ENCODE results near the gene RASAL1. TPM values are rescaled to one million over a fixed set of nuclear protein-coding genes. Genes with fewer than 3 reads are reported as not detected.
A peak's percentile ranks its signal among the peaks of the same experiment; 100 is the strongest.

The RASAL1 gene
- total RNA-seq, 2 donors from 2014 or later, result 1.6 to 9.9 TPM

GRCh38 chr12:113152835-113153814 lies 17.6 kb upstream of the RASAL1 start:
- Histone ChIP-seq H3K27ac (no peak overlapping the region), H3K9me3 (no peaks in the 10 kb centered on the region), H3K4me3 (peak overlapping the region; percentile 12 to 30), H3K36me3 (peaks cover 0 to 4% of the 10 kb centered on the region in 2 donors), H3K4me1 (replicated peaks) (peaks cover 12% of the 10 kb centered on the region), H3K27me3 (replicated peaks; ENCODE audit: insufficient read depth) (peaks cover 11% of the 10 kb centered on the region)
- TF ChIP-seq POLR2A (IDR thresholded peaks at IDR 0.05), result no peak
- peak in 3 of 4 experiments; percentile 15 to 50 (median 44) for TF ChIP-seq CTCF (IDR thresholded peaks at IDR 0.05)
- intact Hi-C loops (cut with DNase I), result no loop called here
- DNase-seq (ENCODE audit: low spot score), result peak; percentile 52
- 8% methylated on average over 70 of the region's 70 CpGs for WGBS

GRCh38 chr12:113152196-113152834 lies 16.8 kb upstream of the RASAL1 start:
- Histone ChIP-seq H3K27me3 (replicated peaks; ENCODE audit: insufficient read depth) (peaks cover 11% of the 10 kb centered on the region), H3K36me3 (no peaks in the 10 kb centered on the region), H3K9me3 (no peaks in the 10 kb centered on the region), H3K4me1 (replicated peaks) (peaks cover 12% of the 10 kb centered on the region), H3K4me3 (no peak overlapping the region), H3K27ac (no peak overlapping the region)
- WGBS, result 19% methylated on average over 9 of the region's 9 CpGs
- DNase-seq (ENCODE audit: low spot score), result no peak
- TF ChIP-seq CTCF (IDR thresholded peaks at IDR 0.05) (no peak), POLR2A (IDR thresholded peaks at IDR 0.05) (no peak), POLR2AphosphoS5 (IDR thresholded peaks at IDR 0.05) (no peak)
- intact Hi-C loops (cut with DNase I), result no loop called here

GRCh38 chr12:113151655-113152054 lies 16.1 kb upstream of the RASAL1 start:
- peaks cover 12% of the 10 kb centered on the region for H3K4me1 ChIP-seq (replicated peaks)
- H3K4me3 ChIP-seq, result no peak overlapping the region
- H3K27me3 ChIP-seq (replicated peaks; ENCODE audit: insufficient read depth), result peaks cover 11% of the 10 kb centered on the region
- H3K27ac ChIP-seq, result no peak overlapping the region
- H3K9me3 ChIP-seq, result no peaks in the 10 kb centered on the region
- 97% methylated on average over 3 of the region's 3 CpGs for WGBS
- no peak for DNase-seq (ENCODE audit: low spot score)
- TF ChIP-seq POLR2A (IDR thresholded peaks at IDR 0.05), result no peak
- TF ChIP-seq POLR2AphosphoS5 (IDR thresholded peaks at IDR 0.05), result no peak
- no peak for TF ChIP-seq CTCF (IDR thresholded peaks at IDR 0.05)
- intact Hi-C loops (cut with DNase I), result no loop called here
- H3K36me3 ChIP-seq, result no peaks in the 10 kb centered on the region

GRCh38 chr12:113149361-113150150 lies 14.0 kb upstream of the RASAL1 start, which contains the start of gene CFAP73:
CFAP73 (plus strand) TSS chr12:113149724; CDS start chr12:113149858, 134 bp downstream.
- peaks cover 10% of the 10 kb centered on the region for H3K4me1 ChIP-seq (replicated peaks)
- no peak for TF ChIP-seq POLR2A (IDR thresholded peaks at IDR 0.05)
- no peak for TF ChIP-seq CTCF (IDR thresholded peaks at IDR 0.05)
- no peak for TF ChIP-seq POLR2AphosphoS5 (IDR thresholded peaks at IDR 0.05)
- H3K36me3 ChIP-seq, result no peaks in the 10 kb centered on the region
- peaks cover 11% of the 10 kb centered on the region for H3K27me3 ChIP-seq (replicated peaks; ENCODE audit: insufficient read depth)
- H3K27ac ChIP-seq, result no peak within 1 kb of the TSS
- intact Hi-C loops (cut with DNase I), result no loop called here
- no peaks in the 10 kb centered on the region for H3K9me3 ChIP-seq
- DNase-seq (ENCODE audit: low spot score), result no peak
- H3K4me3 ChIP-seq, result no peak within 1 kb of the TSS
- 20% methylated on average over 20 of the region's 22 CpGs for WGBS
